Prostate gland (tissue), 2 donors: ENCODE measurements around the gene B3GNT9. TPM values are rescaled to one million over a fixed set of nuclear protein-coding genes. Genes with fewer than 3 reads are reported as not detected.

ENCODE experiments used
- DNase-seq: peaks from one replicate; pipeline ENCODE4 v3.0.0-alpha.2; 2019; ENCODE audit warnings: low spot score
- H3K27ac ChIP-seq, 2 donors: fragments of 200-600 bp; sonication (generic); 2 replicates each; pipeline ENCODE4 v1.5.1; 2017 to 2019
- H3K27me3 ChIP-seq: fragments of 200-600 bp; sonication (generic); replicated peaks from 2 replicates; pipeline ENCODE4 v1.5.1; 2019; ENCODE audit not compliant: insufficient read depth
- H3K36me3 ChIP-seq, 2 donors: fragments of 200-600 bp; sonication (generic); 1 replicate in 1 of 2; 2 replicates in 1 of 2; pipeline versions ENCODE4 v1.5.1 to v1.8.1; 2017 to 2019
- H3K4me1 ChIP-seq: fragments of 200-600 bp; sonication (generic); replicated peaks from 2 replicates; pipeline ENCODE4 v1.5.1; 2019
- H3K4me3 ChIP-seq, 2 donors: fragments of 200-600 bp; sonication (generic); 2 replicates each; pipeline ENCODE4 v1.5.1; 2017 to 2019
- H3K9me3 ChIP-seq: fragments of 200-600 bp; sonication (generic); 2 replicates; pipeline ENCODE4 v1.5.1; 2017
- POLR2A ChIP-seq: fragments of 450-650 bp; IDR thresholded peaks from one replicate; pipeline ENCODE4 v1.6.1; 2016; ENCODE audit warnings: antibody characterized with exemption, mild to moderate bottlenecking
- POLR2AphosphoS5 ChIP-seq: sonication (generic); formaldehyde crosslinking; IDR thresholded peaks from one replicate; pipeline ENCODE4 v1.6.1; 2017; ENCODE audit warnings: antibody characterized with exemption
- WGBS: methylation state at CpG from one replicate; pipeline ENCODE4 v1.1.5; 2018; 5-methylcytosine and 5-hydroxymethylcytosine counted together
- intact Hi-C: fragments of 100-400 bp; cut with DNase I; formaldehyde crosslinking; loops from one replicate; pipeline ENCODE4 v1.14.2; 2022
- total RNA-seq, 2 donors: library from RNA; depleted of rRNA; stranded (reverse); fragments of >200 nt; gene quantifications; one replicate each; pipeline ENCODE4 v1.1.0, GENCODE V29; 2016
- TF ChIP-seq, protein P1 (sequence below), 4 experiments: fragments of 200-600 bp in 2 of 4; fragments of 450-650 bp in 2 of 4; sonication (generic) in 2 of 4; IDR thresholded peaks; 1 replicate in 3 of 4; 2 replicates in 1 of 4; pipeline ENCODE4 v1.5.1; 2016 to 2019; ENCODE audit warnings: antibody characterized with exemption in 4 of 4, mild to moderate bottlenecking in 2 of 4, moderate library complexity in 2 of 4

B3GNT9 gene
- total RNA-seq, 2 donors from 2014 or later, result 32.1 to 37.3 TPM

DNA sequence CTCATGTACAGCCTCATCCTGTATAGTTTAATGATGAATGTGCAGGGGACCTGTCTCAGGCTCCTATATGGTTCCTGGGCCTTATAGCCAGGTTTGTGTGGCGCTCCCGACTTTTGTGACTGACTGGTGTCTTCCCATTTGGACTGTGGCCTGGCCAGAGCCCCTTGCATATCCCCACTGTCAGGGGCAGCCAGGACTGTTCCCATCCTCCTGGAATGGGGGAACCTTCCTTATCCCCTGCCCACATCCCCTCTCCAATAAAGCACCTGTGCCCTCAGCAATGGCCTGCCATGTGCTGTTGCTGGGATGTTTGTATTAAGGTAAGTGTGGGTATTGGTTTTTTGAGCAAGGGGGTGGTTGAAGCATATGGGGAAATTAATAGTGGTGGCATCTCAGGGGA lies 2.6 kb downstream of the B3GNT9 start:
- TF ChIP-seq, protein P1, sequence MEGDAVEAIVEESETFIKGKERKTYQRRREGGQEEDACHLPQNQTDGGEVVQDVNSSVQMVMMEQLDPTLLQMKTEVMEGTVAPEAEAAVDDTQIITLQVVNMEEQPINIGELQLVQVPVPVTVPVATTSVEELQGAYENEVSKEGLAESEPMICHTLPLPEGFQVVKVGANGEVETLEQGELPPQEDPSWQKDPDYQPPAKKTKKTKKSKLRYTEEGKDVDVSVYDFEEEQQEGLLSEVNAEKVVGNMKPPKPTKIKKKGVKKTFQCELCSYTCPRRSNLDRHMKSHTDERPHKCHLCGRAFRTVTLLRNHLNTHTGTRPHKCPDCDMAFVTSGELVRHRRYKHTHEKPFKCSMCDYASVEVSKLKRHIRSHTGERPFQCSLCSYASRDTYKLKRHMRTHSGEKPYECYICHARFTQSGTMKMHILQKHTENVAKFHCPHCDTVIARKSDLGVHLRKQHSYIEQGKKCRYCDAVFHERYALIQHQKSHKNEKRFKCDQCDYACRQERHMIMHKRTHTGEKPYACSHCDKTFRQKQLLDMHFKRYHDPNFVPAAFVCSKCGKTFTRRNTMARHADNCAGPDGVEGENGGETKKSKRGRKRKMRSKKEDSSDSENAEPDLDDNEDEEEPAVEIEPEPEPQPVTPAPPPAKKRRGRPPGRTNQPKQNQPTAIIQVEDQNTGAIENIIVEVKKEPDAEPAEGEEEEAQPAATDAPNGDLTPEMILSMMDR (IDR thresholded peaks at IDR 0.05), result no peak
- TF ChIP-seq POLR2A (no peak), POLR2AphosphoS5 (no peak)
- Histone ChIP-seq H3K4me1 (no peaks in the 10 kb centered on the region), H3K27ac (no peak overlapping the region), H3K9me3 (no peaks in the 10 kb centered on the region), H3K27me3 (no peaks in the 10 kb centered on the region), H3K36me3 (peaks cover 0 to 9% of the 10 kb centered on the region in 2 donors), H3K4me3 (no peak overlapping the region)
- no peak for DNase-seq
- 88% methylated on average over 2 of the region's 2 CpGs for WGBS
- intact Hi-C loops, result loop anchor here (5.0 kb wide), 1 partner anchor 36 kb away; no protein-coding TSS in a partner anchor

DNA sequence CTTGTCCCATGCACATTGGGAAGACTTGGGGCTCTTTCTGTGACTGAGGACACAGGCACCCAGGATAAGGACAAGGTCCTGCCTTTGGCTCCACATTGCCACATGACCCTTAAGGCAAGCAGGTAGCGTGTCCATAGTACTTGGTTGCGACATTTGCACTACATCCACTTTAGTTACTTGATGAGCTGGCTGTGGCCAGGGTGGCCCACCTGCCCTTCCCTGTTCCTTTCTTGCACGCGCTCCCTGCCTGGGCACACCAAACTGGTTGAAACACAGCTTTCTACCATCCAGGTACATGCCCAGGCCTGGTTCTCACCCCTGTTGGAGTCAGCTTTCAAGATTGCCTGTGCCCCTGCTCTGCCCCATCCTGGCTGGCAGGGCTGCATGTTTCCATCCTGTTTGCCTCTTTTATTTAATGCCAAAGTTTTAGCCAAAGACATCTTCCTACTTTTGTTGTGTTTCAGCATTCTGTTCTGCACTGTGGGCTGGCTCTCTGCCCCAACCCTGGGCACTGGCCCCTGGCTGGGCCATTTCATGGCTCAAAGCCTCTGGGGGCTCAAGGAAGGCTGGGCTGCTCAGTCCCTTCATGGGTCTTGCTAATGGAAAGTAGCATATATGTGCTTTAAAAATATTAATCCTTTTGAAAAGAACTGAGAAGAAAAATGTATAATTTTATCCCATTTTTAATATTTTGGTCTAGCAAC lies 3.2 kb downstream of the B3GNT9 start:
- Histone ChIP-seq H3K4me1 (no peaks in the 10 kb centered on the region), H3K36me3 (peaks cover 0 to 9% of the 10 kb centered on the region in 2 donors), H3K4me3 (no peak overlapping the region), H3K27me3 (no peaks in the 10 kb centered on the region), H3K27ac (peak overlapping the region in 1 of 2 donors; percentile 21), H3K9me3 (no peaks in the 10 kb centered on the region)
- DNase-seq, result no peak
- no peak for TF ChIP-seq POLR2A
- TF ChIP-seq POLR2AphosphoS5, result peak; percentile 65
- 43% methylated on average over 4 of the region's 4 CpGs for WGBS
- intact Hi-C loops, result loop anchor here (5.0 kb wide), 1 partner anchor 35 kb away; no protein-coding TSS in a partner anchor

DNA sequence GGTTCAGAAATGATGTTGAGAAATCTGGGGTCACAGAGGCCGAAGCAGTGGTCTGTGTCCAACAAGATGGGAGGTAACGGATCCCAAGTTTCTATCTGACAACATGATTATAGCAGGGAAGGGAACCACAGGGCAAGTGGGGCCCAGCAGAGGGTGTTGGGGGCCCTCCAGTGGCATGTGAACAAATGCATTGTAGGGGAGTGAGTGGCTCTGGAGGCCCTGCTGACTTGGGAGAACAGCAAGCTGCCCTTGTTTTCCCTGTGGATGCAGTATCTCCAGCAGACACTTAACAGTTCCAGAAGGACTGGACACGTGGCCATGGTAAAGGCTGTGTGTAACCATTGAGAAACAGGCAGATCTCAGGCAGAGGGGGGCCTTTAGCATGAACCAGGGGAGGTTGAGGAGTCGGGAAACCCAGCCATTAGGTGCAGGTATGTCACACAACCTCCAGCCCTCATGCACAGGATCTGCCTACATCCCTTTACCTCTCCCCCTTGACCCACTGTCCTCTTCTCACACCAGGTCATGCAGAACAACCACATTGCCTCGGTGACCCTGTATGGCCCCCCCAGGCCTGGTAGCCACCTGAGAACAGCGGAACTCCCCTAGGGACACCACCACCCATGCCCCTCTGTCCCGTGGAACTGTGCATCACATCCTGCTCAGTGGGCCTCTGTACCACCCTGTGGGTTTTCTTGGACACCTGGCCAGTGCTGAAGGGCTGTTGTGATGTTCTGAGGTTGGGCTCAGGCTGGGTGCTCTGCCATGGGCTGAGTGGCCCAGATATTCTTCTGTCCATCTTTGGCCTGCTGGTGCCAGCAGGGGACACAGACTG lies 4.1 kb downstream of the B3GNT9 start:
- Histone ChIP-seq H3K9me3 (no peaks in the 10 kb centered on the region), H3K27me3 (no peaks in the 10 kb centered on the region), H3K4me3 (no peak overlapping the region), H3K27ac (peak overlapping the region in 1 of 2 donors; percentile 21), H3K36me3 (peaks cover 4 to 10% of the 10 kb centered on the region in 2 donors), H3K4me1 (no peaks in the 10 kb centered on the region)
- 81% methylated on average over 7 of the region's 7 CpGs for whole genome bisulfite sequencing
- no peak for DNase-seq
- TF ChIP-seq, protein P1 (IDR thresholded peaks at IDR 0.05), result no peak
- intact Hi-C loops, result loop anchor here (5.0 kb wide), 1 partner anchor 34 kb away; no protein-coding TSS in a partner anchor

DNA sequence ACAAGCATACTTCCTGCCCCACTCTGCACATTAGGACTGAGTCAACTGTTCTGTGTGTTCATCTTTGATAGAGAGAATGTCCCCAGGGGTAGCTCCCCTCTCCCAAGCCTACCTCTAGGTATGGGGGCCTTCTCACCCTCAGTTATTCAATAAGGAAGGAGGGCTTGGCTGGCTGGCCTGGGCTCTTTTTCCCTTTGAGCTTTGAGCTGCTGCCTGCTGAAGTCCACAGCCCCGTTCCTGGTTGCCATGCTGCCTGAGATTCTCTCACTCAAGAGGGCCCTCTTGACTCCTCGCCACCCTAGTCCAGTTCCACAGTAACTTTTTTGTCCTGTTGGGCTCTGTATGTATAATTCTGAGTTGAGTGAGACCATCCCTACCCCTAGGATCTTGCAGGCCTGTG lies 5.1 kb downstream of the B3GNT9 start:
- no peak for DNase-seq
- WGBS, result 86% methylated on average over 2 of the region's 2 CpGs
- H3K9me3 ChIP-seq, result no peaks in the 10 kb centered on the region
- no peaks in the 10 kb centered on the region for H3K27me3 ChIP-seq
- no peaks in the 10 kb centered on the region for H3K4me1 ChIP-seq
- TF ChIP-seq, protein P1 (IDR thresholded peaks at IDR 0.05), result no peak
- TF ChIP-seq POLR2A (no peak), POLR2AphosphoS5 (no peak)
- intact Hi-C loops, result loop anchor here (5.0 kb wide), 1 partner anchor 33 kb away; no protein-coding TSS in a partner anchor
- no peak overlapping the region for H3K27ac ChIP-seq
- no peak overlapping the region for H3K4me3 ChIP-seq
- peaks cover 13 to 17% of the 10 kb centered on the region in 2 donors for H3K36me3 ChIP-seq

DNA sequence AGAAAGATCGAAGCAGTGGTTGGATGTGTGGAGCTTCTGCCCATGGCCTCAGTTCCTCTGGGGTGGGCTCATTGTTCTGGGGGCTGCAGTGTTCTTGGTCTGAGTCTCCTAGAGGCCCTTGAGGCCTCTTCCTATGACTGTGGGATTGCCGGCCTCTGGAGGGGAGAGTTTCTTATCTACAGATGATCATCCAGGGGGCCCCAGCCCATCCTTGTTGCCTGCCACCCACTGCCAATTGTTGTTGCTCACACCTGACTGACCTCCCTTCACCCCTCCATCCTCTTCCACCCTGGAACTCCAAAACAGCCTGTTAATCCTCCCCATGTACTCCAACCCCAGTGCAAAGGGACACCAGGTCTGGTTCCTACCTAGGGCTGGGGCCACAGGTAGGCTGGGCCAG lies 5.9 kb downstream of the B3GNT9 start:
- Histone ChIP-seq H3K4me3 (no peak overlapping the region), H3K27ac (no peak overlapping the region), H3K36me3 (peaks cover 13 to 17% of the 10 kb centered on the region in 2 donors), H3K9me3 (no peaks in the 10 kb centered on the region), H3K27me3 (no peaks in the 10 kb centered on the region), H3K4me1 (no peaks in the 10 kb centered on the region)
- TF ChIP-seq POLR2AphosphoS5 (no peak), POLR2A (no peak)
- TF ChIP-seq, protein P1 (IDR thresholded peaks at IDR 0.05), result no peak
- intact Hi-C loops, result loop anchor here (5.0 kb wide), 1 partner anchor 33 kb away; no protein-coding TSS in a partner anchor
- no peak for DNase-seq
- 95% methylated on average over 2 of the region's 2 CpGs for WGBS
